HuH-7 (cell line): ENCODE results near the gene NDUFAF5.

Experiments
- DNase-seq: peaks from one replicate; pipeline ENCODE4 v3.0.0; 2011; ENCODE audit warnings: low spot score

The NDUFAF5 gene

DNA sequence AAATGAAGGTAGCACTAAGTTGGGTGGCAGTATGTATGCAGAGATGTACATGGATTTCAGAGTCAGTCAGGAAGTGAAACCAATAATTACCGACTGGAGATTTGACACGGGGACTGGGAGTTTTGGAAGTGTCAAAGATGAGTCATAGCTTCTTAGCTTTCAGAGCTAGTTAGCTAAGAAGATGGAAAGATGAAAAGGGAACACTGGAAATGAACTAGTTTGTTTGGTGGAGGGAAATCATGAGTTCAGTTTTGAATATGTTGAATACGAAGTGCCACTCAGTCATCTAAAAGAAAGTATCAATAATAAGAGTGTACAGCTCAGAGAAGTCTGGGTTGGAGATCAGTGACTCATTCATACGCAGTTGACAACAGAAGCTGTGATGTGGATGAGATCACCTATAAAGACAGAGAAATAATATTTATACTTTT, 7.6 kb upstream of the NDUFAF5 start:
- DNase-seq = no peak

DNA sequence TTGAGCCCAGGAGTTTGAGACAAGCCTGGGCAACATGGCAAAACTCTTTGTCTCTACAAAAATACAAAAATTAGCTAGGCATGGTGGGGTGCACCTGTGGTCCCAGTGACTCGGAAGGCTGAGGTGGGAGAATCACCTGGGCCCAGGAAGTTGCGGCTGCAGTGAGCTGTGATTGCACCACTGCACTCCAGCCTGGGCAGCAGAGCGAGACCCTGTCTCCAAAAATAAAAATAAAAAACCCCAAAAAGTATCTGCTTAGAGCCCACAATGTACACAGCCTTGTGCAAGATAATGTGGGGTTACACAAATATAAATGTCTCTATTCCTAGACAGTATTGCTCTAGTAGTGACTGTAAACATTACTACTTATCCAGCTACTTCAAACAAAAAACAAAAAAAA, 6.0 kb upstream of the NDUFAF5 start:
- DNase-seq = no peak

DNA sequence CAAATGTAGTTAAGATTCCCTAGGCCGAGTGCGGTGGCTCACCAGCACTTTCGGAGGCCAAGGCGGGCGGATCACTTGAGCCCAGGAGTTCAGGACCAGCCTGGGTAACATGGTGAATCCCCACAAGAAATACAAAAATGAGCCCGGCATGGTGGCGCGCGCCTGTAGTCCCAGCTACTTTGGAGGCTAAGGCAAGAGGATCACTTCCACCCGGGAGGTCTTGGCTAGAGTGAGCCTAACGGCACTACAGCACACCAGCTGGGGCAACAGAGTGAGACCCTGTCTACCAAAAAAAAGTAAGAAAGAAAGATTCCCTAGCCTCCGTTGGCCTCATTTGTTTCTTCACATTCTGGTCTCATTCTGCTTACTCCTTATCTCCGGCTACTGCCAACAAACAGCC, 1.3 kb upstream of the NDUFAF5 start:
- no peak for DNase-seq

DNA sequence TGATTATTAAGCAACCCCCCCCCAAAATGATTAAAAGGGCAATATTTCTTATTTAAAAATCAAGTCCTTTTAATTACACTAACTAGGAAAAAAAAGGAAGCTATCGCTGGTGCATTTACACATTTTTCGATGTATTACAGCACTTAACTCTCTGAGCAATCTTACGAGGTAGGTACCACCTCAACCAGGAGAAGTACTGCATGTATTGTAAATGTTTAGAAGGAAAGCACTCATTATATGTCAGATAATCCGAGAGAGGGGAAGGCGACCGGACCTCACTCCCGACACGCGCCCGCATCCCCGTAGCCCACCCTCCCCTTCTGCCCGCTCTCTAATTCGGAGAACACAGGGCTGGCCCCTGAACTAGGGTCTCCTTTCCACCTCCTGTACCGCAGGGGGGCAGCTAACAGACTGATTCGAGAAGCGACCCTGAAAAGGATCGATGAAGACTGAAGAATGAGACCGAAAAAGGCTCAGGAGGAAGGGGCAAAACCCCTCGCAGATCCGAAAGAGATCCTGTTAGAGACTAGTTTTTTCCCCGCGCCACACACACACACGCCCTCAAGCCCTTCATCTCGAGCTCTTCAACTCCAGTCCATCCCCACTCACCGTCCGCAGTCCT, 446 bp upstream of the NDUFAF5 start:
- DNase-seq = no peak

DNA sequence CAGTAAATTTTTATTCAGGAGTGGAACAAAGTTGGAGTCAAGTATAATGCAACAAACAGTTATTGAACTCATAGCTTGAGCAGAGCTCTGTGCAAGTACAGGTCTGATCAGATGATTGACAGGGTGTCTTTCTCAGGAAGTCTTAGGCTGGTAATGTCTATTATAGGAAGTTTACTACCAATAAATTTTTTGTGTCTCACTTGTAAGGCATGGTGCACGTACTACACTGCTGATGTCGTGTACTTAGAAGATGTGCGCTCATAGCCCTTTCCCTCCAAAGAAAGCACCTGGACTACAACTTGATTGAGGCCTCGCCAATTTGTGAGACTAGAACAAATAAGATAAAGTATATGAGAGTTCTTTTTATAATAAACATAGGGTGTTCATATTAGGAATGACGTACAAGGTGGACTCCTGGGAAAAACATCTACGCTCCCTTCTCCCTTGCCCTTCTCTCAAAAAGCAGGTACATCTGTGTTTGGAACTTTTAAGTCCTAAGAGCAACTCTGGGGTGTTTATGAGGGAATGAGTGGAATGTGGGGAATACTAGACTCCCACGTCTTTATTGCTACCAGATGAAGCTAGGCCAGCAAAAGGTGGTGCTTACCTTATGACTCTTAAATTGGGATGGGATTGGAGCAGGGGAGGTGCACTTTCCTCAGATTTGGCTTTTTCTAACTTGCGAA, 1.5 kb downstream of the NDUFAF5 start:
- DNase-seq = no peak

DNA sequence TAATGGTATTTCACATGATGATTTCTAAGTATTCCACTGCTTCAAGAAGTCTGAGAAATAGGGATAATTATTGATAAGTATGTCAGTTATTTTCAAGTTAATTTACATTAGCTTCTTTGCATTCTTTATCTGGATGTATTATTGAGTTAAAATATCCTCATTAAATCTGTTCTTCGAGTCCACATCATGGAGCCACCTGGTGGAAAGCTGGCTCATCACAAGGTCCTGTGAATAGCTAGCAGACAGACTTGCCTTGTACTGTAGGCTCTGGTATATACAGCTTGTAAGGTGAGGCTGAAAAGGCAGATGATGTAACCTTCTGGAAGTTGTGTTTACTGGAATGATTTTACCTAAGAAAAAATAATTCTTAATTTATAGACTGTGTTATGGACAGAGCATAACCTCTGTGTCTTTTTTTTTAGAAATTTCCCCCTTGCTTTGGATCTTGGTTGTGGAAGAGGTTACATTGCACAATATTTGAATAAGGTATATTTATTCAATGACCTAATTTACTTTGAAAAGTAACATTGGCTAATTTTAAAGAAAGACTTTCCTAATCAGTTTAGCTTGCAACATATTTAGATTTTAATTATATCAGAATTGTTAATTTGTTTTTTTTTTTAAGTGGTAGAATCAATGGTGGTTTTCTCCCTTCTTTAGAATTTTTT, 3.5 kb downstream of the NDUFAF5 start:
- peak; percentile 82 for DNase-seq

DNA sequence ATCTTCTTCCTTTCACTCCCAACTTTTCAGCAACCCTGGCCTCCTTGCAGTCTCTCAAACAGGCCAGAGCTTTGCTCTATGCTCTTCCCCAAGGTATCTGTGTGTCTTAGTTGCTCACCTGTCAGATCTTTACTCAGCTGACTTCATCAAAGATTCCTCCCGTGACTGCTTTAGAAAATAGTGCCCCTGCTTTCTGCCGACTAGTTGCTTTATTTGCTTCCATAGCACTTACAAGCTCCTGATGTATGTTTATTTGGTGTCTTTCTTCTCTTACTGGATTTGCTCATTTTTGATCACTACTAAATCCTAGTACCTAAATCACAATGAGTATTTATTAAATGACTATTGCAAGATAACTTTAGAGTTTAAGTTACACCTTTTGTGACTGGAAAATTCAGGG, 5.9 kb downstream of the NDUFAF5 start:
- DNase-seq = no peak

DNA sequence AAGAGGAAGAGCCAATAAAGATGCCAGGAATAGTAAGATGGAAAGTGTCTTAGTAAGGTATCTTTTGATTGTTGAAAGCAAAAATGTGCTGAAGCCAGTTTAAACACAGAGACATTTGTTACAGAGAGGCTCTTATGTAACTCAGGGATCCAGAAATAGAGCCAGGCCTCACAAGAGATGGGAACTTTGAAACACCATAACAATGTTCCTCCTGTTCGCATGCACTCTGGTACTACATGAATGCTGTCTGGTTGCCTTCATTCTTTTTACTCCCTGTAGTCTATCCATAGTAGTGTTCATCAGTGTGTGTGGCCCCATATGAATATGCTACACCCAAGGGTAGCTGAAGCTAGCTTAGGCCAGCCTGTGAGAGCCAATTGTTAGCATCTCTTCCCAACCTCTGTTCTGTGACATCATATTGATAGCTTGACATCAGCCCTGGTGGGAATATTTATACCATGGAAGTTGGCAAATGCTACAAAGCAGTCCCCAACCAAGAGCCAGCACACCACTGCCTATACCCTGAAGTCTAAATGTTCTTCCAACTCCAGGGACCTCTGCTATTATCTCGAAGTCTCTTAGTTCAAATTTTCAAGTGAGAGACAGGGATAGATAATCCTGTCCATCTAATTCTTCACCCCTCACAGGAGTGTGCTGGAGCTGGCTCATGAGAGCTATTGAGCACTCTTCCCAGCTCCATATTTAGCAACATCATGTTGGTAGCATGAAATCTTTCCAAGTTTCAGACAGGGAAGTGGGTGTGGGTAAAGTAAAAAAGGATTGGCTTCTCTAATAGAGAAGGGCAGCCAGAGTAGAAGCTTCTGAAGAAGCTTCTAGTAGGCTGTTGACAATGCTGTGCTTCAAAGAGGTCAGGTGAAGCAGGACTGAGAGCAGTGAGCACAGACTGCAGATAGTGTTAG, 7.0 kb downstream of the NDUFAF5 start:
- DNase-seq = no peak

DNA sequence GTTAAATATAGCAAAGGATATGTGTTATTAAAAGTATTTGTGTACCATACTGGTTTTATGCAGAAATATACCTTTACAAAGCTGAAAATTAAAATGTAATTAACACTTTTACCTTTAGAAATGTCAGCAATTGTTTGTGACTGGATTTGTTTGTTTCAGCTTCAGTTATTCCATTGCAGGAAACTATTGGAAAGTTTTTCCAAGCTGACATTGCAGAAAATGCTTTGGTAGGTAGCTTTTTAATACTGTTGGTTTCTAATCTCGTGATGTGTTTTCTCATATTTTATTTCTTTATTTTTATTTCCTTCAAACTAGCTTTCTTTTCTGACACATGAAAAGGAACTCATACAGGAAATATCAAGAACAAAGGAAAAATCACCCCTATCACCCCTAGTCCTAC, 8.2 kb downstream of the NDUFAF5 start:
- DNase-seq = no peak

DNA sequence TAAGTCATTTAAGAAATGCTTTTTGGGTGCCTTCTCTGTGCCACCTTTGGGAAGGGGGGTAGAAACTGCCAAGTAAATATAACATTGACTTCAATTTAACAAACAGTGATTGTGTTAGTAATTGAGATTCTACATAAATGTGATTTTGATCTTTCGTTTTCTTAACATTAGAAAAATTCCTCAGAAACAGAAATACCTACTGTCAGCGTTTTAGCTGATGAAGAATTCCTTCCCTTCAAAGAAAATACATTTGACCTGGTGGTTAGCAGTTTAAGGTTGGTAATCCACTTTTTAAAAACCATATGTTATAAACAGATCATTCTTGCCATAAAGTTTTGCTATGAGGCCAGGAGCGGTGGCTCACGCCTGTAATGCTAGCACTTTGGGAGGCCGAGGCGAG, 9.8 kb downstream of the NDUFAF5 start:
- DNase-seq = no peak

DNA sequence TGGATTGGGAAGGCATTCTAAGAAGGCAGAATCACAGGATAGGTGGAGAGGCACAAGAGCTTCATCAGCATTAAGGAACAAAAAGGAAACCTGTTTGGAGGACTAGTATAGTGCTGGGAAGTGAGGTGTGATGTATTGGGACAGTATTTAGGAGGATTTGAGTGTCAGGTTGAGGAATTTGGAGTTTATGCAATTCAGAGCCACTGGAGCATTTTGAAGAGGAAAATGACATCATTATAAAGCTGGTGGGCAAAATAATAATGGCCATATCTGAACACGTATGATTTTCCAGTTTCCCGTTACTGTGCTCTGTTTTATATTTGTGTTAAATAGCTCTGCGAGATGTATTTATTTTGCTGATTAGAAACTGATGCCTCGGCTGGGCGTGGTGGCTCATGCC, 14.2 kb downstream of the NDUFAF5 start:
- no peak for DNase-seq

DNA sequence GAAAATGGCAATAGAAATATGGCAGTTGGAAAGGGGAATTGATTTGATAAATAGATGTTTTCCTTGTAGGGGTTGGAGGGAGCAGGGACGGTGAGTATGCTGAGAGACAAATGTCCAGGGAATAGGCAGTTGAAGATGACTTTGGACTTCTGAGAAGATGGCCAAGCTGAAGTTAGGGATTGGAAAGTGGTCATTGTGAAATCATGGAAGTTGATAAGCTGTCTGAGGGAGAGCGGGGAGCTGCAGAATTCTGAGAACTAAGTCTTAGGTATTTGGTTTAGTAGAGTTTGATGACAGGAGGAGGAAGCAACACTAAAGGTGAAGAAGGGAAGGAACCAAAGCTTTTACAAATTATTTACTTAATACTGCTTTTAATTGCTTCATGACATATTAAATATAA, 15.1 kb downstream of the NDUFAF5 start:
- no peak for DNase-seq

DNA sequence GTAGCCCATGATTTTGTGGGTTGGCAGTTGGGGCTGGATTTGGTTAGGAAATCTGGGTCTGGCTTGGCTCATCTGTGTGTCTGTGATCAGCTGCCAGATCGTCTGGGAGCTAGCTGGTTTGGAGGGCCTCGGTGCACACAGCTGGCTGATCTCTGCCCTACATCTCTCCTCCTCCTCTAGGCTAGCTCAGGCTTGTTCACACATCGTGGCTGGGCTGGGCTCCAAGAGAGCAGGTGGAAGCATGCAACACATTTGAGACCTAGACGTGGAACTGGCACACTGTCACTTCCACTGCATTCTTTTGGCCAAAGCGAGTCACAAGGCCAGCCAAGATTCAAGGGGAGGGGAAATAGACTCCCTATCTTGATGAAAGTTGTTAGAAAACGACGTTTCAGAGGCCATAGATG, 15.9 kb downstream of the NDUFAF5 start:
- no peak for DNase-seq

DNA sequence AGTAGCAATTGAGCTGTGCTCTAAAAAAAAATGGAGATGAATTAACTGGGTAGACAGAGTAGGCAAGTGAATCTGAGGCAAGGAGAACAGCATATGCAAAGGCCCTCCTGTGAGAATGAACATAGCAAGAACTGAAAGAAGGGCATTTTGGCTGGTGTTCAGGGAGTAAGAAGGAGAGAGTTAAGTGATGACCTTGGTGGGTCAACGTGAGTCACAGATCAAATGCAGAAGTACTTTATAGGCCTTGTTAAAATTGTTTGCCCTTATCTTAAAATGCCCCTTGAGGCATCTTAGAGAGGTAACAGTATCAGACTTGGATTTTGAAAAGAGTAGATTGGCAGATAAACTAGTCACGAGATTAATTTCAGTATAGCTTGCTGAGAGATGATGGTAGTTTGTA, 24.5 kb downstream of the NDUFAF5 start:
- no peak for DNase-seq

DNA sequence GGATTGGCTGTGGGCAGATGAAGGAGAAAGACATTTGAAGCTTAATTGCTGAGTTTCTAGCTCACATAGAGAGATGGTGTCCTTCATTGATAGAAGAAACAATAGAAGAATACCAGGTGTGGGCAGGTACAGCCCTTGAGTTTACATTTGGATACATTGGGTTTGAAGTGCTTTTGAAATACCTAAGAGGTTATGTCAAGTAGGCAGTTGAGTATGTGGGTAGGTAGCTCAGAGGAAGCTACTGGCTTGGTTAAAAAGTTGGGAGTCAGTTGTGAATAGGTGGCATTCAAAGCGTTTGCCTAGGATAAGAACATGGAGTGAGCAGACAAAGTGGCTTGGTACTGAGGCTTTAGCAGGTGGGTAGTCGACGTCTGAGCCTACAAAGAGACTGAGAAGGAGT, 25.0 kb downstream of the NDUFAF5 start:
- DNase-seq = no peak

DNA sequence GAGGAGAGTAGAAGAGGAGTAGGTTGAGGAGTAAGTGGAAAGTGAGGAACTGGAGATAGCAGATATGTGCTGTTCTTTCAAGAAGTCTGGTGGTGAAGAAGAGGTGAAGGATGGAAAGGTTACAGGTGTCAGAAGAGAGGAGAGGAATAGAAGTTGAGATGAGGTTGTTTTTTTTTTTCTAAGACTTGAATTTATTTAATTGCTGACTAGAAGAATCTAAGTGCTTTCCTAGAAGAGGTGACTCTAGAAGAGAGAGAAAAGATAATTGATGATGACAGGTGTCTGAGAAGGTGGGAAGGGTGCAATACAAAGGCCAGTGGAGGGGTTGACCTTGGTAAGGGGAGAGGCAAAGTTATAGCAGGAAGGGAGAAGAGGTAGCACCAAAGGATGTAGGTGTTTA, 25.6 kb downstream of the NDUFAF5 start:
- DNase-seq = no peak

DNA sequence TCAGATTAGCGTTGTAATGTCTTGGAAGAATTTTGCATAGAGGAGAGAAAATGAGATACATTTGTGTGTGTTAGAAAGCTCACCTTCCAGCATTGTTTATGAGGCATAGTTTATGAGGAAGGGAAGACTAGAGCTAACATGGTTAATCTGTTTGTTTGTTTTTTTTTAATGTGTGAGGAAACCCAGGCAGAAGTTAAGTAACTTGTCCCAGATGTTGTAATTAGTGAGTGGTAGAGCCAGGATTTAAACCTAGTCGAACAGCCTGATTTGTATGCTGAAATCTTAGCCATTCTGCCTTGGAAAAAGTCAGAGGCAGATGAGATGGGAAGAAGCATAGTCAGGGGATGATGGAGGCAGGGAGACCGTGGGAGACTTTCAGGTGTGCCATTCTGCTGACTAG, 29.1 kb downstream of the NDUFAF5 start:
- no peak for DNase-seq

DNA sequence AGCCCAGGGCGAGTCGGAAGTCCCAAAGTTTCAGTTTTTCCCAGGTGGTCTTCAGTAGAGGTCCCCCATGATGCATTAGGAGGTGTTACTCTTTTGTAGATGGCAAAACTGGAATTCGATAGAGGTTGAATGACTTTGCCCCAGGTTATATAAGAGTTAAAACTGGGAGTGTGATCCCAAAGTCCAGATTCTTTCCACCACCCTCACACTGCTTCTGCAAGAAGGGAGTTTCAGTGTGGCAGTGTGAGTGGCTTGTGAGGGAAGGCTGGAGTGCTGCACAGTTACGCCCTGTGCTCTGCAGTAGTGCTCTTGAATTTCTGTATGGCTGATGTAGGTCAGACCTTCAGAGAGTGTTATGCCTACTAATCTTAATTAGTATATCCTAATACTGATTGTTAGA, 29.8 kb downstream of the NDUFAF5 start:
- no peak for DNase-seq

DNA sequence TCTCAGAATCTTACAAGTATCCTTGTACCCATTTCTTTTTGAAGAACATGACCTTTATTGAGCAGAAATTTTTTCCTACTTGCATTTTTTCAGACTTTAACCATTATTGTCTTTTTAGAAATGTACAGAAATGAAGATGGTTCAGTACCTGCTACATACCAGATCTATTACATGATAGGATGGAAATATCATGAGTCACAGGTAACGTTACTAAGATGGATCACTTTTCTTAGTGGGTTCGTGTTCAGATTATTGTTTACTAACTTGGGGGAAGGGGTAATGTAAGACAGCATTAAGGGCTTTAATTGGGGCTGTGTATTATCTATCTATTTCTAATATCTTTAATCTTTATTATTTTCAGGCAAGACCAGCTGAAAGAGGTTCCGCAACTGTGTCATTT, 31.9 kb downstream of the NDUFAF5 start:
- DNase-seq = no peak

DNA sequence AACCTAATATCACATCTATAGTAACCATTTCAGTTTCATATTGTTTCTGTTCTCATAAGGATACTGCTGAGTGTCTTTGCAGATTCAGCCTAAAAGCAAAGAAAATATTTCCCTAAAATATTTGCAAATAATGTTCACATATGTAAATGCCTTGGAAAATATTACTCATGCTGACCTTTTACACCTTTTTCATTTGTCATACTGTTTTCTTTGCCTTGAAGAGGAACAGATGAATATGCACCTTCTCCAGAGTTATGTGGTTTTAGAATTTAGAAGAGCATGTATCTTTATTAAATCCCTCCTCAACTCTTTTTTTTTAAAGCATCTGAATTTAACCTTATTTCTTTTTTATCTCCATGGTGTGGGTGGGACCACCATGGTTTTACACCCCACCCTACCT, 32.5 kb downstream of the NDUFAF5 start:
- no peak for DNase-seq

DNA sequence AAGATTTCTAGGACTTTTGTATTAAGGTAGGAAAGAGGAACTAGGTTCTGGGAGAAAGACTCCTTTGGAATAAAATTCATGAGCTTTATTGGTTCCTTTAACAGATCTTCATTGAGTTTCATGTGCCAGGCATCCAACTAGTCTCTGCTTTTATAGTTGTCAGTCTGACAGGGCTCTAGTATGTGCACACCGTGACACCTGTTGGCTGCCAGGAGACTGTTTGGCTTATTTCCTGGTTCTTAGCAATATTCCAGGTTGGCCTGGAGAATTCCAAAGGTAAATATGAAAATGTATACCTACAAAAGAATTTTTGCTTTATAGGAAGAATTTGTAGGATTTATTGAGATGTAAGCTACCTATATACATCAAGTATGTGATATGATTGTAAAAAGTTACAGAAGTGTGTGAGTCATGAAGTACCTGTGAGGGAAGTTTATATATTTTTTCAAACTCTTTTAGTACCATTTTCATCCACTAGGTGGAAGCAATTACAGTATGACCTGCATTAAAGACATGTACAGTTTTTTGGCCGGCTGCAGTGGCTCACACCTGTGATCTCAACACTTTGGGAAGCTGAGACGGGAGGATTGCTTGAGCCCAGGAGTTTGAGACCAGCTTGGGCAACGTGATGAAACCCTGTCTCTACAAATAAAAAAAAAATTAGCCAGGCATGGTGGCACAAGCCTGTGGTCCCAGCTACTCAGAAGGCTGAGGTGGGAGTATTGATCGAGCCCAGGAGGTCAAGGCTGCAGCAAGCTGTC, 35.2 kb downstream of the NDUFAF5 start:
- peak; percentile 30 for DNase-seq

DNA sequence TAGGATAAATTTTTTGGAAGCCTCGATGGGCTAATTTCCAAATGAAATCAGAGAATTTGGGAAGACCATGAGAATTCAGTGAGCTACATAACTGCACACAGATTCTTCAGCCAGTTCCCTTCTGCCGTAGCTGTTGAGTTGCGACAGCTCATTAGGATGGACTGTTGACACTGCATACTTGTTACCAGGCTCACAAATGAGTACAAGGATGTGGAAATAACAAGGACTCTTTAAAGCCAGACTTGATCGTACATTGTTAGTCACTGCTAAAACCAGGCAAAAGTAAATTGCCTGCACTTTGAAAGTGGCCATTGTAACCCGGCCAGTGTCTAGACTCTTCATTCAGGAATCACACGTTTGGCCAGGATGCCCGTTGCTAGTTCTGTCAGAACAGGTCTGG, 37.0 kb downstream of the NDUFAF5 start:
- DNase-seq = no peak
